8988T (cell line): ENCODE measurements around the gene RNF183.
"Not testable (repeated sequence)": the region's sequence is repeated elsewhere in the genome, so short reads cannot be mapped to it uniquely, and the experiment has no call there.

Experiments used
- DNase-seq: peaks from one replicate; pipeline ENCODE4 v3.0.0; 2011

Gene RNF183

GRCh38 chr9:113315231-113315630, 12.1 kb upstream of the RNF183 start:
- DNase-seq: no peak

- no peak for DNase-seq
These were observed 10.1 kb upstream of the RNF183 start for GRCh38 chr9:113313261-113313660.

GRCh38 chr9:113311961-113312360, 8.8 kb upstream of the RNF183 start:
- no peak for DNase-seq

GRCh38 chr9:113310538-113310937, 7.4 kb upstream of the RNF183 start:
- no peak for DNase-seq

- no peak for DNase-seq
These were observed 6.1 kb upstream of the RNF183 start for GRCh38 chr9:113309204-113309813.

- DNase-seq: no peak
These were observed 4.3 kb upstream of the RNF183 start for GRCh38 chr9:113307396-113307975.

GRCh38 chr9:113306566-113306965, 3.4 kb upstream of the RNF183 start:
- DNase-seq: no peak

GRCh38 chr9:113301548-113301947, 1.6 kb downstream of the RNF183 start:
- no peak for DNase-seq

GRCh38 chr9:113299800-113300292, 3.3 kb downstream of the RNF183 start:
- no peak for DNase-seq

GRCh38 chr9:113298924-113299770, 4.0 kb downstream of the RNF183 start:
- no peak for DNase-seq

GRCh38 chr9:113298311-113298710, 4.9 kb downstream of the RNF183 start:
- DNase-seq: no peak

- no peak for DNase-seq
These were observed 6.2 kb downstream of the RNF183 start for GRCh38 chr9:113296796-113297558.

- not testable (repeated sequence) for DNase-seq
These were observed 6.9 kb downstream of the RNF183 start for GRCh38 chr9:113296247-113296646.

GRCh38 chr9:113293285-113293878, 9.8 kb downstream of the RNF183 start:
- no peak for DNase-seq

- no peak for DNase-seq
These were observed 13.0 kb downstream of the RNF183 start for GRCh38 chr9:113290052-113290607.

- DNase-seq: no peak
These were observed 14.1 kb downstream of the RNF183 start for GRCh38 chr9:113289091-113289490.

- no peak for DNase-seq
These were observed 21.8 kb downstream of the RNF183 start for GRCh38 chr9:113281356-113281755.

- no peak for DNase-seq
These were observed 24.3 kb downstream of the RNF183 start for GRCh38 chr9:113278840-113279239.

- DNase-seq: peak; percentile 73
These were observed 27.7 kb downstream of the RNF183 start, which contains the start of the genes CDC26 and PRPF4 for GRCh38 chr9:113275157-113276131. TSS of gene CDC26 (minus strand) at chr9:113275572. CDS start at chr9:113272507, 3,065 bp downstream. TSS of gene PRPF4 (plus strand) at chr9:113275658. CDS start at chr9:113275744, 86 bp downstream.

- no peak for DNase-seq
These were observed 28.6 kb downstream of the RNF183 start for GRCh38 chr9:113274474-113275156.
